Pons (tissue), 1 donor: Measurements from ENCODE around the gene ZNF668.

ENCODE experiments used
- DNase-seq: peaks from one replicate; pipeline ENCODE4 v3.0.0-alpha.2; 2016; ENCODE audit warnings: low spot score

The ZNF668 gene

GRCh38 chr16:31081428-31082351 is 7.7 kb upstream of the ZNF668 start:
- DNase-seq = peak; percentile 31

GRCh38 chr16:31080756-31081419 is 6.8 kb upstream of the ZNF668 start:
- no peak for DNase-seq

- DNase-seq = no peak
Observed at GRCh38 chr16:31080035-31080629, 6.1 kb upstream of the ZNF668 start.

- no peak for DNase-seq
Observed at GRCh38 chr16:31079342-31079944, 5.4 kb upstream of the ZNF668 start.

- DNase-seq = no peak
Observed at GRCh38 chr16:31078597-31079341, 4.7 kb upstream of the ZNF668 start.

- DNase-seq = no peak
Observed at GRCh38 chr16:31077592-31078396, 3.8 kb upstream of the ZNF668 start.

GRCh38 chr16:31077024-31077423 is 3.0 kb upstream of the ZNF668 start:
- DNase-seq = no peak

GRCh38 chr16:31076319-31076718 is 2.3 kb upstream of the ZNF668 start:
- no peak for DNase-seq

GRCh38 chr16:31074814-31075183 is 759 bp upstream of the ZNF668 start:
- DNase-seq = no peak

- DNase-seq = peak; percentile 90
Observed at GRCh38 chr16:31073142-31073969, 684 bp downstream of the ZNF668 start.

- peak; percentile 26 for DNase-seq
Observed at GRCh38 chr16:31072540-31073141, 1.4 kb downstream of the ZNF668 start.

GRCh38 chr16:31071861-31072260 is 2.2 kb downstream of the ZNF668 start:
- DNase-seq = no peak

GRCh38 chr16:31067342-31067741 is 6.7 kb downstream of the ZNF668 start:
- DNase-seq = no peak

- DNase-seq = no peak
Observed at GRCh38 chr16:31064882-31065461, 9.1 kb downstream of the ZNF668 start.

GRCh38 chr16:31063843-31064611 is 10.0 kb downstream of the ZNF668 start:
- DNase-seq = no peak

GRCh38 chr16:31063495-31063842 is 10.6 kb downstream of the ZNF668 start:
- DNase-seq = no peak

- no peak for DNase-seq
Observed at GRCh38 chr16:31061813-31062440, 12.1 kb downstream of the ZNF668 start.
